Pulmonary artery endothelial cell (primary cell): Measurements from ENCODE around the gene EPYC. TPM values are rescaled to one million over a fixed set of nuclear protein-coding genes. Genes with fewer than 3 reads are reported as not detected.

ENCODE experiments used
- DNase-seq: peaks from one replicate; pipeline ENCODE4 v3.0.0-alpha.2; 2011; ENCODE audit warnings: low read depth, low spot score
- total RNA-seq: library from RNA; depleted of rRNA; stranded (reverse); fragments of >200 nt; gene quantifications from 2 replicates; pipeline ENCODE4 v1.2.3, GENCODE V29; 2014

EPYC gene, protein sequence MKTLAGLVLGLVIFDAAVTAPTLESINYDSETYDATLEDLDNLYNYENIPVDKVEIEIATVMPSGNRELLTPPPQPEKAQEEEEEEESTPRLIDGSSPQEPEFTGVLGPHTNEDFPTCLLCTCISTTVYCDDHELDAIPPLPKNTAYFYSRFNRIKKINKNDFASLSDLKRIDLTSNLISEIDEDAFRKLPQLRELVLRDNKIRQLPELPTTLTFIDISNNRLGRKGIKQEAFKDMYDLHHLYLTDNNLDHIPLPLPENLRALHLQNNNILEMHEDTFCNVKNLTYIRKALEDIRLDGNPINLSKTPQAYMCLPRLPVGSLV
- total RNA-seq, result not detected in 2 replicates

DNA sequence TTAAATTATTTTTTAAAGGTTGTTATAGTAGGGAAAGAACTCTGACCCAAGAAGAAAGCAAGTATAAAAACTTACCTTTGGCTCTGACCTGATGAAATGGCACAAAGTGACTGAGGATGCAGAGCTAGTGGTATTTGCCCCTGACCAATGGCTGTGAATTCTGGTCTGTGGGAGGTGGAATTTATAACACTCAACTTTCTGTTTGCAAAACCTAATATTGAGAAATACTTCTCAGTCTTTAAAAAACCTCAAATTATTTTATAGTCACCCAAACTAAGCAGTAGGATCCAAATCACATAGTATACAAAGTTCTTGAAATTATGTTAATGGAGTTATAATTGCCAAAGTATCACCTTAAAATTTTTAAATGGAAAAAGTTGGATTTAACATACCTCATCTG is at the start of gene EPYC:
EPYC (minus strand) TSS at position 101 of the 400 bp plus-strand sequence. CDS start 2,407 bp downstream, outside the sequence.
- DNase-seq, result no peak

DNA sequence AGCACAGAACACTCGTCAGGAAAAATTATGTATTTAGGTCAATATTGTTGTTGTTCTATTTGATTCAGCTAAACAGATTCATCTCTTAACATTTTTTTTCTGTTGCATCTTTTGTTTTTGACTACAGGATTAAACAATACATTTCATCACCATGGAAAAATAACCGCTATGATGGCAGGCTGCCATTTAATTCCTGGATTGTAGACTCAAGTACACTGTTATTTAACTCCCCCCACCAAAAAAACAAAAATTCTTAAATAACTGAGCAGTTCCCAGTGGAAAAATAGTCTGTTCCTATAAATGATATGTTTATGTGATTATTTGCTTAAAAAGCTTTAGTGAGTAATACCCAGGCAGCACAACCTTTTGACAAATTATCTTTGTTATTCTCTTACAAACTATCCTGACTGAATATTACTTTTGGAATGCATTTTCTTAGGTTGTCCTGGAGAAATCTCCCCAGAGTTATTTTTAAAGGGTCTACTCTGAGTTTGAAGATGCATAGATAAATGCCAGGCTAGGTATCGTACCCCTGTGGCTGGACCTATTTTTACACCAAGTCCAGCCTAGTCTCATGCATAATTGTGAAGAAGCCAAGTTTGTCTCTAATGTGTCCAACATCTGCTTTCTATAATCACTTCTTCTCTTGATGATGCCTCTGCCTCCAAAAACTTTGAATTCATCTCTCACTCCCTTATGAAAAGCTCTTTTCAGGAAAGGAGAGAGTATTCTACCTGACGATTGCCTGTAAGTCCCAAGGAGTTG is 49.4 kb upstream of the EPYC start:
- DNase-seq, result no peak

DNA sequence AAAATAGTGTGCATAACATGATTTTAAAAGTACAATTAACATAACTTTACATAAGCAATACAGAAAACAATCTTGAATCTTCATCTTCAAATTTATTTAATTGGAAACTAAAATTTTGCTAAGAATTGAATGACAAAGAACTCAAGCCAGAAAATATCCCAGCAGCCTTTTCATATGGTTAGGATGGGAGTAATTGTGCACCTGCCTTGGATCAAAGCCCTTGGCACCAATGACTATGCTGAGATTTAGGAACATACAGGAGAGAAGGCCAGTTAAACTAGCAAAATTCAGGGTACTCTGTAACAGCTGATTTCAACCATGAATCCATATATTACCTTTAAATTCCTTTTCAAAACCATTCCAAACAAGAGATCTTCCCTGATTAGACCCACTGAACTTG is 47.3 kb upstream of the EPYC start:
- no peak for DNase-seq

DNA sequence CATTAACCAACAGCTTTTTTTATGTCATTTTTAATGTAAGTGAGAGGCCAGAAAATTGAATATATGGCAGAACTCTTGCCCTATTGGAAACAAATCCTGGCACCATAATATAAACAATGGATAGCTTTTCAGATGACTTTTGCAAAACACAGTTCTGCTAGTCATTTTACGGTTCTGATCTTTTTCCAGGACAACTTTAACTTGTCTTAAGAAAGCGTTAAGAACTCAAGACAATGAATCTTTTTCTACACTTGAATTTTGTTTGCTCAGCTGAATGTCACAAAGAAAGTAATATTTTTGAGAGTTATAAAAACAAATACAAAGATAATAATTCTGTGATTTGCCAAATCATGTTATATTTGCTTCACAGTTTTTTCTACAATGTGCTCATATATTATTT is 39.8 kb upstream of the EPYC start:
- DNase-seq, result no peak

DNA sequence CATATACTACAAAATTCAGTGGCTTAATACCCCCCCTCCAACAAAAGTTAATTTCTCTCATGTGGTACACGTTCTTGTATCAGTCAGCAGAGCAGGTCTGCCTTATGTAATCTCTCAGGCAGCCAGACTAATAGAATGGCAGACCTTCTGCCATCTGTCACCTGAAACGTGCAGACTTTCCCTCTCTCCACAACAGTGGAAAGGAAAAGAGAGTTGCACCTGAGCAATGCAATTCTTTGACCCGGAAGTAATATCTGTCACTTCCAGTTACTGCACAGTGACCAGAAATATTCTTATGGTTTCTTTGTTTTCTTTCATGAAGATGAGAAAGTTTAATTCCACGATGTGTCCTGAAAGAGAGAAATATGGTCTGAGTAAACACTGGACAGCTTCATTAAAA is 38.6 kb upstream of the EPYC start:
- DNase-seq, result no peak

DNA sequence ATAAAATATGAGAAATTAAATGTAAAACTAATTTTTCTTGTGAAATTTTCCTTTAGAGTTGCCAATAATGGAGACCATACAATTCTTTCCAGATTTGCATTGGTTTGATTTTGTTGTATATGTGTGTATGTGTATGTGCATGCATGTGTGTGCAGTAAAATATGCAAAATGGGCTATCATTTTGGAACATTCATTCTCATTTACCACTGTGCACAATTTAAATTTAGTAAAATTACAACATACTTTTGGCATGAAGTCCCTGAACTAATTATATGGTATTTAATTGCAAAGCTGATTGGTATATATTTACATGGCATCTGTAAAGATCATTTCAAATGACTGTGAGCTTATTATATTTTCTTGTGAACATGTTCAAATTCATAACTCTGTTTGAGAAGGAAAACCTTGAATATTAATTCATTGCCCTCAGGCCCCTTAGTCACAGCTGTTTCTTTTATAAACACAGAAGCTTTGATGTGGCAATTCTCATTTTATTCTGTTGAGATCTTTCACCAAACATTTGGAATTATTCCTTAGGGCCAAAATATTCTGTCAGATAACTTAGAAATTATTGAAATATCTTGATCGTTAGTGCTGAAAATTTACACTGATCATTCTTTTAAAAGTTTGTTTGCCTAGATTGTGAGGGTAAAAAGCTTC is 35.5 kb upstream of the EPYC start:
- no peak for DNase-seq

DNA sequence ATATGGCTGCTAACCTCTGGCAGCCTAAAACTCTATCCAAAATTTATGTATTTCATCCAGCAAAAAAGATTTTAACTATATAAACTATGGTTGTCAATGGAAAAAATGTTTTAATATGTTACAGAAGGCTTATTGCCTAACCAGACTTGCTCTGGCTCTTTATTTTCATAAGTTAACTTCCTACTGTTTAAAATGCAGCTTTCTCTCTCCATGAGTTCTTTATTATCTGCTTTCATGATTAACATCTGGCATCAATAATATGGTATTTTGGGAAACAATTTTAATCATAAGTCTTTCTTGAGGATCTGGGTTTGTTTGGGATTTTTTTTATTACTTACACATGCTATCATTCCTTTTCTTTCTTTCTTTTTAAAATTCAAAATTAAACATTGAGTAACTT is 32.5 kb upstream of the EPYC start:
- DNase-seq, result no peak

DNA sequence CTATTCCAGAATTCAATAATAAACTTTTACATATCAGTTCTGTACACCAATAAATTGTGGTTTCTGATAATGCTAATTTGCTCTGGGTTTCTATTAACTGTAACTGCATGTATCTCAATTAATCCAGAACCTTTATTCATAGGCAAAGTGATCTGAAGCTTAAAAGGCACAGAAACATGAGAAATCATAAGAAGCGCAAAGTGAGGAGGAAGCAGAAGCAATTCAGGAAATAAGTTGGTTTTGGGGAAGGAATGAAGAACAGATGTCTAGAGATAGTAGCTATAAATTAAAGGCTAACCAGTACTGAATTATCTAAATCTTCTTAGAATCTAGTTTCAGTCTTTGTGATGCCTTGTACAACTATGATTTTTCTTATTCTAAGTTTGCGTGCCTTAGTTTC is 28.5 kb upstream of the EPYC start:
- DNase-seq, result no peak

DNA sequence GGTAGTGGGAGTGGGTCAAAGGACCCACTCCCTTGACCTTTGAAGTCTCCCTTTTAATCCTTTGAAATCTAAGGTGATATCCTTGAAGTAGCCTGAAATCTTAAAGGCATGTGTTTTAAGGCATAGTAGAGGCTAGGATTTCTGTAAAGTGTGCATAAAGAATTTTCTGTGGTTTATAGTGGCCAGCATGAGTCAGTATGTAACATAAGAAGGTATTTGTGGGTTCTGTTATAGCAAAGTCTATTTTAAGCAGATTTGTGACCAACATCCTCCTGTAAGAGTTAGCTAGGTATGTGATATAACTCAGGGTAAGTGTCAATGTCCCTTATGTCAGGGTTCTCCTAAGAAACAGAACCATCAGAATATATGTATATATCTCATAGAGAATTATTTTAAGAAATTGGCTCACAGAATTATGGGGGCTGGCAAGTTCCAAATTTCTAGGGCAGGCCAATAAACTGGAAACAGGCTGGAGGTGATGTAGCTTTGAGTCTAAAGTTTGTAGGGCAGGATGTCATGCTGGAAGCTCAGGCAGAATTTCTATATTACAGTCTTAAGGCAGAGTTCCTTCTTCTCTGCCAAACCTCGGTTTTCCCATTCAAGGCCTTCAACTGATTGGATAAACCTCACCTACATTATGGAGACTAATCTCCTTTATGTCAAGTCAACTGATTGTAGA is 18.7 kb upstream of the EPYC start:
- DNase-seq, result no peak

DNA sequence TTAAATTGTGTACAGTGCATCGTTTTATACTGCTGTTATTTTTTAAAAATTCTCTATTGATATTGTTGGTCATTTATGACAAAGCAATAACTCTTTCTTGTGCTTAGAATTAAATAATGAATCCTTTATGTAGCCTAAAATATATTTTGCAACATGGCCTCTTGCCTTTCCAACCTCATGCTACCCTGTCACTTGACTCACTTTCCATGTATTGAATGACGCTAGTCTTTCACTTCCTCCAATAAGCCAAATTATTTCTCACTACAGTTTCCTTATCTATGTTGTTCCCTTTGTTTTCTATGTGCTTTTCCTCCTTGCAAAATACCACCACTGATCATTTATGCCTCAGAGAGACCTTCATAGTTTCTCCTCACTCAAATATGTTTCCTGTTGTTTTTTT is 16.3 kb upstream of the EPYC start:
- DNase-seq, result no peak

DNA sequence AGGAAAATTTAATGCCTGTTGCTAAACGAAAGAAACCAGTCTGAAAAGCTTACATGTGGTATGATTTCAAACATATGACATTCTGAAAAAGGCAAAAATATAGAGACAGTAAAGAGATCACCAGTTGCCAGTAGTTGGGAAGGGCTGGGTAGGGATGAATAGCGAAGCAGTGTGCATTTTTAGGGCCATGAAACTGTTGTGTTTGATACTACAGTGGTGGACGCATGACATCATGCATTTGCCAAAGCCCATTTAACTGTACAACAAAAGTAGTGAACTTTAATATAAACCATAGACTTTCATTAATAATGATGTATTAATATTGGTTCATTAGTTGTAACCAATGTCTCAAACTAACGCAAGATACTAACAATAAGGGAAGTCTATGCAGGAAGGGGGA is 14.7 kb upstream of the EPYC start:
- no peak for DNase-seq

DNA sequence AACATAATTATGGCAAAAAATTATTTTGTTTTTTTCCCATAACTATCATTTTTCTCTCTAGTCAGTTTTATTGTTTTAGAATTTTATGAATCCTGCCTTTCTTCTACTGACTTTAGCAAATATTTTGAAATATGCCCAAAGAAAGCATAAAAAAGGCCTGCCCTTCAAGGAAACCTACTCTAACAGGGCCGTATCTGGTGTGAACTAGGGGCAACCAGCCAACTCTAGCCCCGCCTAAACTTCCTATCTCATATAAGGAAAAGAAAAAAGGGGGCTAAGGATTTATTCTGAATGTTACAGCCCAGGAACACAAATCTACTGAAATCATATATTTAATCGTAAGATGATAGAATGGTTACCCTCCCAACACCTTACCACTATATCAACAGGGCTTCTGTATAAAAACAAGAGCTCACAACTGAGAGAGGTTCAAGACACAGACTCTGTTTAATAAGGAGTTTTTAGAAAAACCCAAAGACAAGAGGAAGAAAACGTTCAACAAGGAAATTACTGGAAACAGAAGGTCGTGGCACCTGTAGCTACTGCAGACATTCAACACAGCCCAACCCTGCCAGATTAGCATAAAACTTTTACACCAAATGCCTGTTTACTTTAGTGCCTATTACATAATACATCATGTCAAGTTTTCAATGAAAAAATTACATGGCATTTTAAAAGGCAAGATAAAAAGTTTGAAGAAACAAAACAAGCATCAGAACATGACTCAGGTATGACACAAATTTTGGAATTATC is 12.9 kb upstream of the EPYC start:
- DNase-seq, result no peak

DNA sequence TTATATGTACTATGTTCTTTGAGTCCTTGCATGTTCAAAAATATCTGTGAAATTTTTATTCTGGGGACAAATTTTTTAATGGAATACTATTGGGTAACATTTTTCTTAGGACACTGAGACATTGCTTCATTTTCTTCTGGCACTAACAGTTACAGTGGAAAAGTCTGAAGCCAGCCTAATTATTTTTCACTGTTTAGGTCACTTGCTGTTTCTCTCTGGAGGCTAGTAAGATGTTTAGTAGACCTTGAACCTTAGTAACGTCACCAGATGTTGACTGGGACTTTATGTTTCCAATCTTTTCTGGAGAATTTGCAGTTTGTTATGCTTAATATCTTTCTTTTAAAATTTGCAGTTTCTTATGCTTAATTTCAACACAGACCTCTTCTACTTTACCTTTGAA is 12.3 kb upstream of the EPYC start:
- DNase-seq, result no peak

DNA sequence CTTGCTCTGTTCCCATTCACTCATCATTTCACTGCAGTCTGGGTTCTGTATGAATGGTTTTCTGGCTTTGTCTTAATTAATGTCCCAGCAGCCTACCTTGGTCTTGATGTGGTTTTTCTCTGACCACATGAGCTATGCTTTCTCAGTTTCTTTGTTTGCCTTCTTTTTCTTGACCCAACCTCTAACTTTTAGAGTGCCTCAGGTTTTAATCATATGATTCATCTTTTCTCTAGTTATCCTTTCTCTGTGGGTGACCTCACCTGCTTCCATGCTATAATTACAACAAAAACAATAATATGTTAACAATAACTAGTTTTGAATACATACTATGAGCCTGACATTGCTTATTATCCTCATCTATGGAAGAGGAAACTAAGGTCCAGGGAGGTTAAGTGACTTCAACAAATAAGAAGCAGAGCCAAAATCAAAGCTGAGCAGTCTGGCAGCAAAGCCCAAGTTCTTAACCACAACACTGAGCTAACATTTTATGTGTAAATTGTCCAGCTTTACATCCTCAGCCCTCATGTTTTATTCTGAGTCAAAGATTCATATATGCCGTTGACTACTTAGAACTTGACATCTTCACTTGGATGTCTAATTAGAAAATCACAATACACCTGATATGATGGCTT is 4.7 kb upstream of the EPYC start:
- no peak for DNase-seq

DNA sequence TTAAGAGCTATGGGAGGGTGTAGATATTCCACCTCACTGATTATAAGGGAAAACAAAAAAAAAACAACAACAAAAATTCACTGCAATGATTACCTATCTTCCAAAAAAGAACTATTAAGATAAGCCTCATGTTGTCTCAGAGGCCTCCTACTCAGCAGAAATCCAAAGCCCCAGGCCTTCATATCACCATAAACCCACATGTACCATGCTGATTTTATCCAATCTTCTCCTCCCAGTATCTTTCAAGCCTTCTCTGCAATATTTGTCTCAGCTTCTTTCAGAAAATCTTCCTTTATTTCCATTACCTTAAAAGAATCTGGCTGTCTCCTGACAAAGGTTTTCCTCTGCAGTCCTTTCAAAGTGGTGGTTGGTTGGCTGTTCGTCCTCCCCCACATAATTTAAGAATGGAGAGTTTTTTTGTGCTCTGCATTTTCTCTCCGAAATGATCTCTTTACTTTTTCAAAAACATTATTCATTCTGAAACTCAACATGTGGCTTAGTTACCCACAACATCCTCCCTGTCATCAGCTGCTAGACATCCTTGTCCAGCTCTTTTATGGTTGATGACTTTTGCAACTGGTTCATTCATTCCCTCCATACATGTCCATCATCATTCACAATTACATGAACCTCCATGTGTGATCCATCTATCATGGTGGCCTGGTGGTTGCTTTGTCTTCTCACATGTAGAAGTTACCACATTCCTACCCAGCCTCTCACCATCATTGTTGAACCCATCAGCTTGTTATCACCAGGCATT is 2.9 kb upstream of the EPYC start:
- no peak for DNase-seq

DNA sequence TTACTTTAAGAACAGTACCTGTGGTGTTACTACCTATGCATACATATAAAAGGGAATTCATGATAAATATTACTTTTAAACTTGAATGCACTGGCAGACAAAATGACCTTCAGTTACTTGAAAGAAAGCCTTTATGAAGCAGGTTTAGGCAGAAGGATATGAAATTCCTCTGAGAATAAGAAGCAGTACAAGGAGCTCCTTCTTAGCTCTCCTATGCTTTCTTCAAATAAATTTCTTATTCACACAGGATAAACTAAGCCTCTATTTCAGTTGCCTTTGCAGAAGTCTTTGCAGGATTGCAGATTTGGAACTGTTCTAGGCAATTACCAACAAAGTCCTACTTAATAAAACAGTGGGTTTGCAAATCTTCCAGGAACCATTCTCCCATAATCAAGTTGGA is 1.0 kb downstream of the EPYC start:
- DNase-seq, result no peak

DNA sequence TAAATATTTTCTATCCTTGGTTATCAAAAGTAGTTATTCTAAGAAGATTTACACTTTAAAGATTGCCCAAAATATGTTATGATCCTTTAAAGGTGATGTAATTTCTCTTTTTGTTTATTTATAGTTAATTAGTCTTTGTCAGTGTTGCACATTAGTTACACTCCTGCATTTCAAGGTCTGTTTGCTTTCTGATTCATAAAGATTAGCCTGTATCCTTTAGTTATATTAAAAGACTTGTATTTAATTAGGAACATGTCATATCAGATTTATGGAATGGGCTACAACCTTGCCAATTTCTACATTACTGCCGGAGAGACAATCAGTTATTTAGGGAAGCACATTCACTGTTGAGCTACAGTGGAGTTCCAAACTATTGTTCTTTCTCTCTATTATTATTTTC is 3.5 kb downstream of the EPYC start:
- no peak for DNase-seq

DNA sequence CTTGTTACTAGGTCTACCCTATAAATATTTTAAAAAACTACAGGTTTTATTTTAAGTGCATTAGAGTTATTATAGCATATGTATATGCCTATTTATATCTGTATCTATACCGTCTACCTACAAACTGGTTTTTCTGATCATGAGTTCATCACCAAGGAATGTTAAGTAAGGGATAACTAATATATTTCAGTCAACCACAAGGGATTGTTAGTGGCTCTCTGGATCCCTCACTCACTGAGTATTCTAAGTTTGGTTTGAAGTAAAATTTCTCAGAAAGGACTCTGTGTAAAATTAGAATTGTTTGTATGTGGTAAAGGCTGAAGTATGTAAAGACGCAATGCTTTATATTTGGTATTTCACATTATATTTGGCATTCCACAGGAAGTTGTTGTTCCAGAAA is 4.8 kb downstream of the EPYC start:
- DNase-seq, result no peak

DNA sequence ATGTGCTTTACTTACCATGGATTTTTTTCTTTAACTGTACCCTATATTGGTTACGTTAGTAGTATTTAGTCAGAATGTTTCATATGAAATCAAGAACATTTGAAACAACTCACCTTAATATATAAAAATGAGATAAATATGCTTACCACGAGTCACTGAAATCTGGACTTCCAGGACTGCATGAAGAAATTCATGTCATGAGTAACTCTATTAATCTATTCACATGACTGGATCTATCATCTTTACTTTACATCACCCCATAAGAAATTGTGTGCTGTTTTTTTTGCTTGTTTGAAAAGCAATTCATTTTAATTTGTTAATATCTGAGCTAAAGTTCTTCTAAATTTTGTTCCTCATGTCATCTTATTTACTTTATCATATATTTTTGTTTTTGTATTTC is 5.2 kb downstream of the EPYC start:
- no peak for DNase-seq

DNA sequence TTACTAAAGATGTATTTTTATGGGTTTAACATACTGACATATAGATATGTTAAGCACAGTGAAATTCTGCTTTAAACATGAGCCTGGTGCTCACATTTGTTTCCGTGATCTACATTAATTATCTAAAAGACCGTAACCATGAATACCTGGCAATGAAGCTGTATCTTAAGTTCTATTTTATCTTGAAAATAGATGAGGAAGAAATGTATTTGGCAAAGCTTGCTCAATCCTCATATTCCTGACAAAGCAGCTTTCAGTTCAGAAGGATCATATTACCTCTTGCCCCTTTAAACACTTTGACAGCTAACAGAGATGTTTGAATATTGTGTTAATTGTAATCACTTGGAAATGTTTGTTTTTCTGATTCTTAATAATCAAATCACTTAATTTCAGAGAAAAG is 9.8 kb downstream of the EPYC start:
- DNase-seq, result no peak
